Rectal smooth muscle tissue (tissue), 1 donor: ENCODE measurements around the gene TRMT1.
A peak's percentile ranks its signal among the peaks of the same experiment; 100 is the strongest.

ENCODE experiments used
- H3K27ac ChIP-seq: one replicate; pipeline ENCODE4 v1.7.0; 2013; ENCODE audit warnings: low read depth, low read length, inconsistent platforms
- H3K27me3 ChIP-seq: one replicate; pipeline ENCODE4 v1.7.0; 2013; ENCODE audit warnings: low read length; ENCODE audit not compliant: control insufficient read depth, insufficient read depth
- H3K36me3 ChIP-seq: one replicate; pipeline ENCODE4 v1.7.0; 2013; ENCODE audit warnings: low read length; ENCODE audit not compliant: control insufficient read depth, insufficient read depth
- H3K4me1 ChIP-seq: one replicate; pipeline ENCODE4 v1.7.0; 2013; ENCODE audit warnings: low read length; ENCODE audit not compliant: control insufficient read depth, insufficient read depth
- H3K4me3 ChIP-seq: one replicate; pipeline ENCODE4 v1.7.0; 2013; ENCODE audit warnings: low read length
- H3K9ac ChIP-seq: one replicate; pipeline ENCODE4 v1.7.0; 2013; ENCODE audit warnings: low read length

The TRMT1 gene

DNA sequence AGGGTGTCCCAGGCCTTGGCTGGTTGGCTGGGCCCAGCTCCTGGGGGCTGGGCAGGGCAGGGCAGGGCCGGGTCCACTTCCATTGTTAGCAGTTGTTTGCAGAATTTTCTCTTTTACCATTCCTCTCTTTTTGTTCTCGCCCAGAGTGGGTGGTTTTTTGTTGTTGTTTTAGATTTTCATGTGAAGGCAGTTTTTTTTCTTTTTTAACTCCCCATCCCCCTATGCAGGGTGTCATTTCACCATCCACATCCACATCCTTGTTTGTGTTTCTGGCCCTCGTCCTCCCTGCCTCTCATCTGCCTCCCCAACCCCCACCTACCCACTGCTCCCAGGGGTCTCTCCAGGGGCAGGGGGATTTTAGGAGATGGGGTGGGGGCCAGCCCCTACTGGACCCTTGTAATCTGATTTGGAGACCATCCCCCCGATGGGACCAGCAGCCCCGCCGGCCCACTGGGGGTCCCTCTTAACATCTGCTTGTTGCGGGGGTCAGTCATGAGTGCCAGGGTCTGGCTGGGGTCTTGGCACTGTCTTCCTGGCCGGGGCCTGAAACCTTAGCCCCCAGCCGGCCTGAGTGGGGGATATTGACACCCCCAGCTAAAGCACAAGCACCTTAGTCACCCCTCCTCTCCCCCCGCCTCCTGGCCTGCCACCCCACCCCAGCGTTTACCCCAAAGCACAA lies 23.2 kb upstream of the TRMT1 start:
- no peaks in the 10 kb centered on the region for H3K27me3 ChIP-seq
- no peak overlapping the region for H3K9ac ChIP-seq
- H3K36me3 ChIP-seq = peaks cover 11% of the 10 kb centered on the region
- H3K4me3 ChIP-seq = no peak overlapping the region
- no peaks in the 10 kb centered on the region for H3K4me1 ChIP-seq
- H3K27ac ChIP-seq = no peak overlapping the region

DNA sequence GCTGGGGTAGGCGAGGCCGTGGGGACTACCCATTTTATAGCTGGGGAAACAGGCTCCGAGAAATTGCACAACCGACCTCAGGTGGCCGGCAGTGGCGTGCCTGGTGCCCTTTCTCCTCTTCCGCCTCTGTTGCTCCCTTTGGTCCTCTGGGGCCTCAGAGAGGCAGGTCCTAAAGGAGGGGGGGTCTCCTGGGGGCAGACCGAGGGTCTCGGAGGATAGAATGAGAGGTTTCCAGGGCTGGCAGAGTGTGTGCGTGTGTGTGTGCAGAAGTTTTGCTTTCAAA lies 22.3 kb upstream of the TRMT1 start:
- H3K27ac ChIP-seq = no peak overlapping the region

DNA sequence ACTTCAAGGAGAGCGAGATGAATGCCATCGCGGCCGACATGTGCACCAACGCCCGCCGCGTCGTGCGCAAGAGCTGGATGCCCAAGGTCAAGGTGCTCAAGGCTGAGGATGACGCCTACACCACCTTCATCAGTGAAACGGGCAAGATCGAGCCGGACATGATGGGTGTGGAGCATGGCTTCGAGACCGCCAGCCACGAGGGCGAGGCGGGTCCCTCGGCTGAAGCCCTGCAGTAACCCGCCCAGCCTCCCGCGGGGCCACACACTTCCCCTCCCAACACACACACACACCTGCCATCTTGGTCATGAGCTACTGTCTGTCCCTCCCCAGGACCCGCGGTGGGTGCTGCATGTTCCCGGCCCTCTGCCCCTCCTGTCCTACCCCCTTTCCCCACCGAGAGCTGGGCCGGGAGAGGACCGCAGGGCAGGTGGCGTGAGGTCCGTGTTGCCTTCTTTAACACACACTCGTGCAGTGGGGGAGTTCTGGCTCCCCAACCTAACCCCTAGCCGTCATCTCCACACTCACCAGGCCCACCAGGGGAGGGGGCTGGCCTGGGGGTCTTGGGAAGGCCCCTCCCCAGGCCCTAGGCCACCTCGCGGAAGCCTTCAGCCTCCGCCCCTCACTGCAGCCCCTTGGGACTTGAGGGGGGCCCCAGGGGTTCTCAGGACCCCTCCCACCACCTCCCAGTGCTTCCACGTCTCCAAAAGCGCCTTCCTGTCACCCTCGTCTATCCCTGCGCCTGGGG lies 21.8 kb upstream of the TRMT1 start:
- peaks cover 9% of the 10 kb centered on the region for H3K36me3 ChIP-seq
- no peaks in the 10 kb centered on the region for H3K27me3 ChIP-seq
- no peak overlapping the region for H3K27ac ChIP-seq
- no peak overlapping the region for H3K4me3 ChIP-seq
- H3K4me1 ChIP-seq = no peaks in the 10 kb centered on the region
- H3K9ac ChIP-seq = no peak overlapping the region

More for the DNA sequence above, 22.3 kb upstream of the TRMT1 start:
- H3K36me3 ChIP-seq = peaks cover 9% of the 10 kb centered on the region
- no peaks in the 10 kb centered on the region for H3K27me3 ChIP-seq
- no peak overlapping the region for H3K9ac ChIP-seq
- H3K4me3 ChIP-seq = no peak overlapping the region
- H3K4me1 ChIP-seq = no peaks in the 10 kb centered on the region

DNA sequence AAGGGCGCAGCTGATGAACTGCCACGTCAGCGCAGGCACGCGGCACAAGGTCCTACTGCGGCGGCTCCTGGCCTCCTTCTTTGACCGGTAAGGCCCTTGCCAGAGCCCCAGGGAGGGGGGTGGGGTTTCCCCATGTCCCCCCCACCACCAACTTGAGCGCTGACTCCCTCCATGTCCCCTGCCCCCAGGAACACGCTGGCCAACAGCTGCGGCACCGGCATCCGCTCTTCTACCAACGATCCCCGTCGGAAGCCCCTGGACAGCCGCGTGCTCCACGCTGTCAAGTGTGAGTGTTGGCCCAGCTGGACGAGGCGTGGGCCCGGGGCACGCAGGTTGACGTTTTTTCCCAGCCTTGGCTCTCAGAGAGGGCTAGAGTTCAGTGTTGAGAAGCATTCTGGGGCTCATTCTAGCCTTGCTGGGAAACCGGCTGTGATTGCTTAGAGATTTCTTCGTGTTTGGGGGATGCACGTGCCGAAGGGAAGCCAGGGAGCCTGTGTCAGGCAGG lies 20.8 kb upstream of the TRMT1 start:
- Histone ChIP-seq H3K27ac (no peak overlapping the region), H3K27me3 (no peaks in the 10 kb centered on the region), H3K9ac (no peak overlapping the region), H3K4me3 (no peak overlapping the region), H3K36me3 (peaks cover 9% of the 10 kb centered on the region), H3K4me1 (no peaks in the 10 kb centered on the region)

DNA sequence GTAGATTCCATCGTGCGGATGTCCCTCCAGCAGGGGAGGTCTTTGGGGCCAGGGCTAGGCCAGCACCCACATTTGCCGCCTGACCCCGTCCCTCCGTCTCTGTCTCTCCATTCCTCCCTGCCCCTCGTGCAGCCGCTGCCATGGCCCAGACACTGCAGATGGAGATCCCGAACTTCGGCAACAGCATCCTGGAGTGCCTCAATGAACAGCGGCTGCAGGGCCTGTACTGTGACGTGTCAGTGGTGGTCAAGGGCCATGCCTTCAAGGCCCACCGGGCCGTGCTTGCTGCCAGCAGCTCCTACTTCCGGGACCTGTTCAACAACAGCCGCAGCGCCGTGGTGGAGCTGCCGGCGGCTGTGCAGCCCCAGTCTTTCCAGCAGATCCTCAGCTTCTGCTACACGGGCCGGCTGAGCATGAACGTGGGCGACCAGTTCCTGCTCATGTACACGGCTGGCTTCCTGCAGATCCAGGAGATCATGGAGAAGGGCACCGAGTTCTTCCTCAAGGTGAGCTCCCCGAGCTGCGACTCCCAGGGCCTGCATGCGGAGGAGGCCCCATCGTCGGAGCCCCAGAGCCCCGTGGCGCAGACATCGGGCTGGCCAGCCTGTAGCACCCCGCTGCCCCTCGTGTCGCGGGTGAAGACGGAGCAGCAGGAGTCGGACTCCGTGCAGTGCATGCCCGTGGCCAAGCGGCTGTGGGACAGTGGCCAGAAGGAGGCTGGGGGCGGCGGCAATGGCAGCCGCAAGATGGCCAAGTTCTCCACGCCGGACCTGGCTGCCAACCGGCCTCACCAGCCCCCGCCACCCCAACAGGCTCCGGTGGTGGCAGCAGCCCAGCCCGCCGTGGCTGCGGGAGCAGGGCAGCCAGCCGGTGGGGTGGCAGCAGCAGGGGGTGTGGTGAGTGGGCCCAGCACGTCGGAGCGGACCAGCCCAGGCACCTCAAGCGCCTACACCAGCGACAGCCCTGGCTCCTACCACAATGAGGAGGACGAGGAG lies 18.8 kb upstream of the TRMT1 start:
- H3K36me3 ChIP-seq = peaks cover 9% of the 10 kb centered on the region
- no peaks in the 10 kb centered on the region for H3K27me3 ChIP-seq
- H3K4me1 ChIP-seq = no peaks in the 10 kb centered on the region
- H3K9ac ChIP-seq = no peak overlapping the region
- H3K27ac ChIP-seq = peak overlapping the region; percentile 11
- H3K4me3 ChIP-seq = no peak overlapping the region

DNA sequence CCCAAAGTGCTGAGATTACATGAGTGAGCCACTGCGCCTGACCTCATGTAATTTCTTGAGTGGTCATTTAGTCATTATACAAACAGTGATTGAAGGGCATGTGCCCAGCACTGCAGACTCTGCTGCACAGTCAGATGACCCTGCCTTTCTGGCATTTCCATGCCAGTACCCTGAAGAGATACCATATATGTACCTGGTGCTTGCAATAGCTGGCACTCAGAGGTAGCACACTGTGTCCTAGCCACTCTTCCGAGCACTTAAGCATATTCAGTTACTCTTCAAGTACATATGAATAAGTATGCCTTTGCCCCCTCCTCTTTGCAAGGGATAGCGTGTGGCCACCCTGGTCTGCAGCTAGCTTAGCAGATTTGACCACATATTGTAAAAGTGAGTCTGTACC lies 18.1 kb upstream of the TRMT1 start:
- H3K4me3 ChIP-seq = no peak overlapping the region
- H3K4me1 ChIP-seq = no peaks in the 10 kb centered on the region
- peak overlapping the region; percentile 11 for H3K27ac ChIP-seq
- H3K9ac ChIP-seq = no peak overlapping the region
- no peaks in the 10 kb centered on the region for H3K27me3 ChIP-seq
- H3K36me3 ChIP-seq = peaks cover 9% of the 10 kb centered on the region

DNA sequence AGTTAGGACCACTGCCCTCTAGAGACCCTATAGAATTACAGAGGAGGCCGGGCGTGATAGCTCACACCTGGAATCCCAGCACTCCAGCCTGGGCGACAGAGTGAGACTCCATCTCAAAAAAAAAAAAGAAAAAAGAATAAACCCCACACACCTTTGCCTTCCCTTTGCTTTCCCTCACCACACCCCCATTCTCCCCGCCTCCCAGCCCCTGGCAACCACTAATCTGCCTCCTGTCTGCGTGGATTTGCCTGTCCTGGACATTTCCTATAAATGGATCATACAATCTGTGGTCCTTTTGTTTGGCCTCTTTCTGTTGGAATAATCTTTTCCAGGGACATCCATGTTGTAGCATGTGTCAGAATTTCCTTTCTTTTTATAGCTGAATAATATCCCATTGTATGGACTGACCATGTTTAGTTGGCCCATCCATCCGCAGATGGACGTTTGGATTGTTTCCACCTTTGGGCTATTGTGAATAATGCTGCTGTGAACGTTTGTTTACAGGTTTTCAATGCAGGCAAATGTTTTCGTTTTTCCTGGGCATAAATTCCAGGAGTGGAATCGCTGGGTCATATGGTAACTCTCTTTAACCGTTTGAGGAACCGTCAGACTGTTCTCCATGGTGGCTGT lies 16.8 kb upstream of the TRMT1 start:
- H3K27me3 ChIP-seq = no peaks in the 10 kb centered on the region
- H3K27ac ChIP-seq = no peak overlapping the region
- peaks cover 9% of the 10 kb centered on the region for H3K36me3 ChIP-seq
- no peak overlapping the region for H3K4me3 ChIP-seq
- no peak overlapping the region for H3K9ac ChIP-seq
- H3K4me1 ChIP-seq = no peaks in the 10 kb centered on the region

DNA sequence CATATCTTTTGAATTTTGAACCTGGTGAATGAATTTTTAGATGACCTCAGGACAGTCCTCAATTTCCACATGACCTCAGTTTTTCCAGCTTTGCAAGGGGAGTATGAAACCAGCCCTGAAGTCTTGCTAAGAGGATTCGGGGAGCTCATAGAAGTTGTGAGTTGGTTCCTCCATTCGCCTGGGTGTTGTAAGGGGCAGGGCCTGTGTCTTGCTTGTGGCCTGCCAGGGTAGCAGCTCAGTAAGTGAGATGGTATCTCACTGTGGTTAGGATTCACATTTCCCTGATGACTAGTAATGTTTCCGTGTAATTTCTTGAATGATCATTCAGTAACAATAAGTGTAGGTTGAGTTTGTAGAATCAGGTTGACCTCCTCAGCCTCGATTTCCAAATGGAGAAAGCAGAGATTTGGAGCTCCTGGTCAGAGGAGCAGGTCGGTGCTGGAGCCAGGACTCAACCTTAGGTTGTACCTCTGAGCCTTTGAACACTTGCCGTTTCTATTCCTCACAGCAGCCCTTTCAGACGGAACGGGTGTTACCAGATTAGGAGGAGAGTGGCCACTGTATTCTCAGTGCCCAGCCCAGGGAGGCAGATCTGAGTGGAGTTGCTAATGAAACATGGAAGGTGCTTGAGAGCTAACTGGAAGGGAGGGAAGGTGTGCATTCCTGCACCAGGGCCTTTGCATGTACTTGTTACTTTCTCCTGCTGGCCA lies 16.1 kb upstream of the TRMT1 start:
- Histone ChIP-seq H3K36me3 (peaks cover 9% of the 10 kb centered on the region), H3K4me1 (no peaks in the 10 kb centered on the region), H3K9ac (no peak overlapping the region), H3K27me3 (no peaks in the 10 kb centered on the region), H3K27ac (no peak overlapping the region), H3K4me3 (no peak overlapping the region)

DNA sequence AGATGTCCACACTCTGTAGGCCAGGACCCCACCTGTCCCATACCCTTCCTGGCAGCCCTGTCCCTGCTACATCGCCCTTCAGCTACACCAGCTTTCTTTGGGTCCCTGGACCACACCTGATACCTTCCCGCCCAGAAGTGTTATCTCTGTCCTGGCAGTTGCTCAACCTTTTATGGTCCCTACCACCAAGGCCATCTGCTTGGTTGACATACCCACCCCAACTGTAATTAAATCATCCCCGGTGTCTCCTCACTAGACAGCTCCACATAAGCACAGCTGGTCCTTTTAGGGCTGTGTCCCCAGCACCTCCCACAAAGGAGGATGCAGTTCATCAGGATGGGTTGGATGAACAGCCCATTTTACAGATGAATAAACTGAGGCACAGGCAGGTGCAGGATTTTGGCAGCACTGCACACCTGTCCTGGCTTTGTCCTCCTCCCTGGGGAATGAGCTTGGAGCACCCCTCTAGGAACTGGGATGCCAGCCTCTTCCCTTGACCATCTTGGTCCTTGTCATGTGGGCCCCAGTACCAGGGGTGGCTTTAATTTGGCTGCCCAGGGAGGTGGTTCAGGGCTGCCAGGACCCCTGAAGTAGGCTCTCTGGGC lies 14.4 kb upstream of the TRMT1 start:
- no peak overlapping the region for H3K9ac ChIP-seq
- no peak overlapping the region for H3K4me3 ChIP-seq
- H3K36me3 ChIP-seq = peaks cover 2% of the 10 kb centered on the region
- no peaks in the 10 kb centered on the region for H3K4me1 ChIP-seq
- no peaks in the 10 kb centered on the region for H3K27me3 ChIP-seq
- no peak overlapping the region for H3K27ac ChIP-seq

DNA sequence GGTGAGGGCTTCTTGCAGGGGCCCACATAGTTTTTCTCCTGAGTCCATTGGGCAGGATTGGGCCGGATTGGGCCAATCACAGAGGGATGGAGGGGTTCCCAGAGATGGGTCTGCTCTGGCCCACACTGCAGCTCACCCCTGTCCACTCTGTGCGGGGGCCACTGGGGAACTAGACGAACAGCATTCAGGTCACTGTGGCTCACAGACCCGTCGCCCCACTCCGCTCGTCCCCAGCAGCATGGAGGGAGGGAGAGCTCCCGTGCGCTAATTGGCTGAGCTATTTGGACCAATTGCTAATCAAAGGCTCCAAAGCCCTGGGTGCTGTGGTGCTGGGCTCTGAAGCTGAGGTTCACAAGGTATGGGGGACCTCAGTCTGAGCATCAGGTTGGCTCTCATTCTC lies 12.8 kb upstream of the TRMT1 start:
- Histone ChIP-seq H3K36me3 (no peaks in the 10 kb centered on the region), H3K4me3 (no peak overlapping the region), H3K9ac (no peak overlapping the region), H3K27me3 (no peaks in the 10 kb centered on the region), H3K27ac (no peak overlapping the region), H3K4me1 (no peaks in the 10 kb centered on the region)

DNA sequence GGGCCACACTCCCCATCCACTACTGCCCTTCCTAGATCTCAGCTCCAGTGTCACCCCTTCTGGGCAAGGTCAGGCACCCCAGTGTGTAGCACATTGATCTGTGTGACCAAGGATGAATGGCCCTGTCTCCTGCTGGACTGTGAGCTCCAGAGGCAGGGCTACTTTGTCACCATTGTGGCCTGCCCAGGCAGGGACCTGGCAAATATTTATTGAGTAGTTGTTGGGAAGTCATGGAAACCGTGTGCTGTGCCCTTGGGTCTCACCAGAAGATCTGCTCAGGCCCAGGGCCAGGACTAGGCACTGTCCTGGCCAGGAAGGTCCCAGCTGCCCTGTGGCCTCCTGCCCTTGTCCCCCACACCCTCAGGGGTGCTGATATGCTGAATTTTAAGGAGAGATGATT lies 12.0 kb upstream of the TRMT1 start:
- no peaks in the 10 kb centered on the region for H3K36me3 ChIP-seq
- H3K27ac ChIP-seq = no peak overlapping the region
- no peaks in the 10 kb centered on the region for H3K4me1 ChIP-seq
- no peak overlapping the region for H3K9ac ChIP-seq
- H3K27me3 ChIP-seq = no peaks in the 10 kb centered on the region
- no peak overlapping the region for H3K4me3 ChIP-seq
